ENCODE results near the gene SLC25A48. TPM values are rescaled to one million over a fixed set of nuclear protein-coding genes. Genes with fewer than 3 reads are reported as not detected.

Gene SLC25A48
- total RNA-seq, 1 experiment from 2014 or later, result not detected

DNA sequence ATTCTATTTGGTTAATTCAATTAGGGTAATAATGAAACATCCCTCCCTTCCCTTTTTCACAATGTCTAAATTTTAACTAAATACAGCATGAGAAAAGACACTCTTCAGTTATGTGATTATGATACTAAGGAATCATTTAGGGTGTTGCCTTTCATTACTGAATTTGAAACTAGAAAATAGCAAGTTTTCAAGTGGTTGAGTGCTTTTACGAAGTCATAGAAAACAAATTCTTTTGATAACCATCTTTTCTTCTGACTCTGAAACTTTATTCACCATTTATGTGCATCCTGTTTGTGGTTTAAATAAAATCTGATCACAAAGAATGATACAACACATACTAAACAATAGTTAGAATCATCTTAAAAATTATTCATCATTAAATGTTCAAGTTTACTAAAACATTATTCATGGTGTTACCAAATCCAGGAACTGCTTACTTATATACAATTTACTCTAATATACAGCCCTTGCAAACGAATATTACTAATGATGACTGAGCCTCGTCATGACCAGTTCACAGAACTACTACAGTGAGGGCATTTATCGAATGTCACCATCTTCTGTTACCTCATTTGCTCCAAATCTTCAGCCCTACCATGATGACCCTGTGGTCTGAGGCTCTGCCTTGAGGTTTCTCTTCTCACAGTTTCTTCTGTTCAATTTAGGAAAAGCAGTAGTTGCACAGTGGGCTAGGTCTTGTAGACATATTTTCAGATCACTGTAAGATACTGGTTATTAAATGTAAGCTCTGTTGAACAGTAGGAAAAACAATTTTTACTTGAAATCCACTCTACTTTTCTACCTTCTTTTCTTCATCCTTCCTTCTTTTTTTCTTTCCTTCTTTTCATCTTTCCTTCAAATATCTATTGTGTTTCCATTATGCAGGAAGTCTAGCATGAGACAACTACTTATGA is 79.5 kb downstream of the SLC25A48 start:
- no peak for ATAC-seq
- no peaks in the 10 kb centered on the region for H3K9me3 ChIP-seq (ENCODE audit: control insufficient read depth, insufficient read depth, low read depth, low read length)
- in situ Hi-C loops (cut with HindIII; ENCODE audit: low pct_unique_long_range_greater_than_20kb, low sequenced_read_pairs), result no loop called here

DNA sequence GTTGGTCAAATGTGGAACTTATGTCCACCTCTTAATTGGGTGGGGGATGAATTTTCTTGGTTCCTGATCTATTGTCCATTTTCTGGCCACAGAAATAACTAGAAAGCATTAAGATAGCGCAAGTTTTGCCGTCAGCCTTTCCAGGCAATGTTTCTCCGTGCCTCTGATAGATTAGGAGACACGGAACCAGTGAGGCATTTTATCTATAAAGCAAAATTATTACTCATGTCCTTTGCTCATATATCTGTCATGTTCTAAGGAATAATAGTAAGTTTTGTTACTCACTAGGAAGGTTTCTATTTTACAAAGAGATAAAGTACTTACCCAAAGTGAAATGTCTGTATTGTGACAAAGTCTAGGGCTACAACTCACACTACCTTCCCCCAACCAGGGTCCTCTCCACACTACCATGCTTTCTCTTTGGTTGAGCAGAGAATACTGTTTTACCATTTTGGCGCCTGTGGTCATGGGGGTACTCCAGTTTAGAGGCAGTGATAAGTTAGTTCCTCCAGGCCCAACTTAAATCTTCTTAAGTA is 81.1 kb downstream of the SLC25A48 start:
- Histone ChIP-seq H3K36me3 (ENCODE audit: control insufficient read depth, insufficient read depth, low read length) (no peaks in the 10 kb centered on the region), H3K27me3 (ENCODE audit: control insufficient read depth, insufficient read depth, low read length) (peaks cover 22% of the 10 kb centered on the region), H3K4me3 (ENCODE audit: low read depth in 2 of 2, low read length in 2 of 2) (no peak overlapping the region), H3K9me3 (ENCODE audit: control insufficient read depth, insufficient read depth, low read depth, low read length) (no peaks in the 10 kb centered on the region), H3K27ac (ENCODE audit: low read length) (no peak overlapping the region), H3K4me1 (ENCODE audit: control insufficient read depth, insufficient read depth, low read length) (no peaks in the 10 kb centered on the region)
- BruUV-seq (replicated peaks), result no TSS peak
- intact Hi-C loops (cut with micrococcal nuclease; ENCODE audit: unreplicated experiment) (no loop called here), in situ Hi-C loops (cut with HindIII; ENCODE audit: low pct_unique_long_range_greater_than_20kb, low sequenced_read_pairs) (no loop called here)
- ChIA-PET POLR2A (no interaction called here), CTCF (no interaction called here)
- DNase-seq (ENCODE audit: low read depth, low spot score) (no peak), ATAC-seq (no peak)
- TF ChIP-seq SIN3A (IDR thresholded peaks at IDR 0.05; ENCODE audit: borderline replicate concordance, insufficient read depth, low read depth, low read length), result no peak
- TF ChIP-seq, protein P1, sequence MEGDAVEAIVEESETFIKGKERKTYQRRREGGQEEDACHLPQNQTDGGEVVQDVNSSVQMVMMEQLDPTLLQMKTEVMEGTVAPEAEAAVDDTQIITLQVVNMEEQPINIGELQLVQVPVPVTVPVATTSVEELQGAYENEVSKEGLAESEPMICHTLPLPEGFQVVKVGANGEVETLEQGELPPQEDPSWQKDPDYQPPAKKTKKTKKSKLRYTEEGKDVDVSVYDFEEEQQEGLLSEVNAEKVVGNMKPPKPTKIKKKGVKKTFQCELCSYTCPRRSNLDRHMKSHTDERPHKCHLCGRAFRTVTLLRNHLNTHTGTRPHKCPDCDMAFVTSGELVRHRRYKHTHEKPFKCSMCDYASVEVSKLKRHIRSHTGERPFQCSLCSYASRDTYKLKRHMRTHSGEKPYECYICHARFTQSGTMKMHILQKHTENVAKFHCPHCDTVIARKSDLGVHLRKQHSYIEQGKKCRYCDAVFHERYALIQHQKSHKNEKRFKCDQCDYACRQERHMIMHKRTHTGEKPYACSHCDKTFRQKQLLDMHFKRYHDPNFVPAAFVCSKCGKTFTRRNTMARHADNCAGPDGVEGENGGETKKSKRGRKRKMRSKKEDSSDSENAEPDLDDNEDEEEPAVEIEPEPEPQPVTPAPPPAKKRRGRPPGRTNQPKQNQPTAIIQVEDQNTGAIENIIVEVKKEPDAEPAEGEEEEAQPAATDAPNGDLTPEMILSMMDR (IDR thresholded peaks at IDR 0.05), result no peak
- TF ChIP-seq TCF7L2 (IDR thresholded peaks at IDR 0.05; ENCODE audit: low read depth, low read length), result no peak
- no peak for TF ChIP-seq POLR2AphosphoS5 (IDR thresholded peaks at IDR 0.05; ENCODE audit: low read depth, low read length)
- TF ChIP-seq, protein P2, sequence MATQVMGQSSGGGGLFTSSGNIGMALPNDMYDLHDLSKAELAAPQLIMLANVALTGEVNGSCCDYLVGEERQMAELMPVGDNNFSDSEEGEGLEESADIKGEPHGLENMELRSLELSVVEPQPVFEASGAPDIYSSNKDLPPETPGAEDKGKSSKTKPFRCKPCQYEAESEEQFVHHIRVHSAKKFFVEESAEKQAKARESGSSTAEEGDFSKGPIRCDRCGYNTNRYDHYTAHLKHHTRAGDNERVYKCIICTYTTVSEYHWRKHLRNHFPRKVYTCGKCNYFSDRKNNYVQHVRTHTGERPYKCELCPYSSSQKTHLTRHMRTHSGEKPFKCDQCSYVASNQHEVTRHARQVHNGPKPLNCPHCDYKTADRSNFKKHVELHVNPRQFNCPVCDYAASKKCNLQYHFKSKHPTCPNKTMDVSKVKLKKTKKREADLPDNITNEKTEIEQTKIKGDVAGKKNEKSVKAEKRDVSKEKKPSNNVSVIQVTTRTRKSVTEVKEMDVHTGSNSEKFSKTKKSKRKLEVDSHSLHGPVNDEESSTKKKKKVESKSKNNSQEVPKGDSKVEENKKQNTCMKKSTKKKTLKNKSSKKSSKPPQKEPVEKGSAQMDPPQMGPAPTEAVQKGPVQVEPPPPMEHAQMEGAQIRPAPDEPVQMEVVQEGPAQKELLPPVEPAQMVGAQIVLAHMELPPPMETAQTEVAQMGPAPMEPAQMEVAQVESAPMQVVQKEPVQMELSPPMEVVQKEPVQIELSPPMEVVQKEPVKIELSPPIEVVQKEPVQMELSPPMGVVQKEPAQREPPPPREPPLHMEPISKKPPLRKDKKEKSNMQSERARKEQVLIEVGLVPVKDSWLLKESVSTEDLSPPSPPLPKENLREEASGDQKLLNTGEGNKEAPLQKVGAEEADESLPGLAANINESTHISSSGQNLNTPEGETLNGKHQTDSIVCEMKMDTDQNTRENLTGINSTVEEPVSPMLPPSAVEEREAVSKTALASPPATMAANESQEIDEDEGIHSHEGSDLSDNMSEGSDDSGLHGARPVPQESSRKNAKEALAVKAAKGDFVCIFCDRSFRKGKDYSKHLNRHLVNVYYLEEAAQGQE (IDR thresholded peaks at IDR 0.05; ENCODE audit: insufficient read depth in 1 of 2, low read depth in 2 of 2, low read length in 1 of 2), result no peak

More for the DNA sequence above, 79.5 kb downstream of the SLC25A48 start:
- ChIA-PET POLR2A (no interaction called here), CTCF (no interaction called here)
- TF ChIP-seq SIN3A (IDR thresholded peaks at IDR 0.05; ENCODE audit: borderline replicate concordance, insufficient read depth, low read depth, low read length), result no peak
- DNase-seq (ENCODE audit: low read depth, low spot score), result no peak
- H3K4me3 ChIP-seq (ENCODE audit: low read depth in 2 of 2, low read length in 2 of 2), result no peak overlapping the region
- H3K27me3 ChIP-seq (ENCODE audit: control insufficient read depth, insufficient read depth, low read length), result peaks cover 26% of the 10 kb centered on the region
- no peaks in the 10 kb centered on the region for H3K4me1 ChIP-seq (ENCODE audit: control insufficient read depth, insufficient read depth, low read length)
- intact Hi-C loops (cut with micrococcal nuclease; ENCODE audit: unreplicated experiment), result no loop called here
- H3K27ac ChIP-seq (ENCODE audit: low read length), result no peak overlapping the region
- BruUV-seq (replicated peaks), result no TSS peak
- H3K36me3 ChIP-seq (ENCODE audit: control insufficient read depth, insufficient read depth, low read length), result no peaks in the 10 kb centered on the region
